A673 (cell line): ENCODE data around the gene NUCB1. TPM values are rescaled to one million over a fixed set of nuclear protein-coding genes. Genes with fewer than 3 reads are reported as not detected.

Source experiments
- BruUV-seq: library from RNA; stranded (reverse); fragments of 400-500 nt; replicated peaks from 2 replicates; lab custom pipeline; 2021; lab: Mats Ljungman, UMichigan
- CTCF ChIA-PET: fragments of 300-600 bp; sonication (Branson Sonifier 250); formaldehyde crosslinking; loops from one replicate; lab custom pipeline; 2022; ENCODE audit warnings: antibody characterized with exemption; lab: Charles Lee
- POLR2A ChIA-PET: fragments of 300-600 bp; sonication (Branson Sonifier 250); formaldehyde crosslinking; loops from one replicate; lab custom pipeline; 2022; ENCODE audit warnings: antibody characterized with exemption; ENCODE audit not compliant: low non-redundant PET; lab: Charles Lee
- DNase-seq: peaks from one replicate; pipeline ENCODE4 v3.0.0-alpha.2; 2015; ENCODE audit warnings: low spot score
- H3K27ac ChIP-seq: fragments of 200-600 bp; sonication (generic); 2 replicates; pipeline ENCODE4 v1.5.1; 2016; ENCODE audit warnings: mixed run types, low read depth, mild to moderate bottlenecking, mixed read lengths, antibody characterized with exemption, low read length; ENCODE audit not compliant: poor library complexity, severe bottlenecking
- H3K27me3 ChIP-seq: fragments of 200-600 bp; sonication (generic); replicated peaks from 2 replicates; pipeline ENCODE4 v1.6.1; 2017; ENCODE audit warnings: mixed run types, low read depth, mild to moderate bottlenecking, mixed read lengths, antibody characterized with exemption, low read length; ENCODE audit not compliant: insufficient read depth, poor library complexity
- H3K36me3 ChIP-seq: fragments of 200-600 bp; sonication (generic); 2 replicates; pipeline ENCODE4 v1.6.1; 2016; ENCODE audit warnings: mixed run types, mild to moderate bottlenecking, mixed read lengths, antibody characterized with exemption, low read length; ENCODE audit not compliant: insufficient read depth, poor library complexity, severe bottlenecking
- H3K4me1 ChIP-seq: fragments of 200-600 bp; sonication (generic); 2 replicates; pipeline ENCODE4 v1.6.1; 2017; ENCODE audit warnings: mixed run types, mild to moderate bottlenecking, mixed read lengths, antibody characterized with exemption, low read length; ENCODE audit not compliant: insufficient read depth, poor library complexity, severe bottlenecking
- H3K4me3 ChIP-seq: fragments of 200-600 bp; sonication (generic); 2 replicates; pipeline ENCODE4 v1.5.1; 2016; ENCODE audit warnings: low read depth, mixed run types, mild to moderate bottlenecking, mixed read lengths, low read length; ENCODE audit not compliant: poor library complexity, severe bottlenecking
- H3K9me3 ChIP-seq: fragments of 200-600 bp; sonication (generic); 2 replicates; pipeline ENCODE4 v1.6.1; 2016; ENCODE audit warnings: mixed run types, low read depth, mild to moderate bottlenecking, mixed read lengths, antibody characterized with exemption, low read length; ENCODE audit not compliant: poor library complexity, severe bottlenecking
- EZH2 ChIP-seq: fragments of 200-600 bp; sonication (generic); IDR thresholded peaks from 2 replicates; pipeline ENCODE4 v1.6.1; 2017; ENCODE audit warnings: borderline replicate concordance, low read depth, mild to moderate bottlenecking, mixed read lengths, antibody characterized with exemption, low read length; ENCODE audit not compliant: poor library complexity, severe bottlenecking
- intact Hi-C: fragments of 100-400 bp; cut with micrococcal nuclease; formaldehyde crosslinking; loops from one replicate; pipeline ENCODE4 v1.10.0; 2022; ENCODE audit not compliant: unreplicated experiment
- total RNA-seq: library from RNA; stranded (reverse); gene quantifications from 2 replicates; pipeline ENCODE4 v1.2.3, GENCODE V29; 2021
- TF ChIP-seq, protein P1 (sequence below): fragments of 300-800, 200-600 bp; sonication (generic); conservative IDR thresholded peaks from 2 replicates; pipeline ENCODE4 v1.5.1; 2017; ENCODE audit warnings: low read depth, mild to moderate bottlenecking, antibody characterized with exemption, low read length, moderate library complexity, mixed read lengths

The NUCB1 gene
- total RNA-seq, 1 experiment from 2014 or later, result 86.7 TPM

DNA sequence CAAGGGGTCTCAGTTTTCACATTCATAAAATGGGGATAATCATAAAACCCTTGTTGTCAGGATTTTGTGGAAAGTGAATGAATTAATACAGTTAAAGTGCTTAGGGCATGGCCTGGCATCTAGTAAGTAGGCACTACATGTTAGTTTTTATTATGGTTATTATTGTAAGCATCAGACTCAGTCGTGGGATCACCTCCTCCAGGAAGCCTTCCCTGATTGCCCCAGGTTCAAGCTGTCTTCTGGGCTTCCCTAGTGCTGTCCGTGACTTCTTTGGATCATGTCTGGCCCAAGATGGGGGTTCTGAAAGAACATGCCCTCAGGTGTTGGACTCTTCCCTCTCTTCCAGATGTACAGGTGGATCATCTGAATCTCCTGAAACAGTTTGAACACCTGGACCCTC is 10.7 kb downstream of the NUCB1 start:
- TF ChIP-seq EZH2, result no peak
- TF ChIP-seq, protein P1, sequence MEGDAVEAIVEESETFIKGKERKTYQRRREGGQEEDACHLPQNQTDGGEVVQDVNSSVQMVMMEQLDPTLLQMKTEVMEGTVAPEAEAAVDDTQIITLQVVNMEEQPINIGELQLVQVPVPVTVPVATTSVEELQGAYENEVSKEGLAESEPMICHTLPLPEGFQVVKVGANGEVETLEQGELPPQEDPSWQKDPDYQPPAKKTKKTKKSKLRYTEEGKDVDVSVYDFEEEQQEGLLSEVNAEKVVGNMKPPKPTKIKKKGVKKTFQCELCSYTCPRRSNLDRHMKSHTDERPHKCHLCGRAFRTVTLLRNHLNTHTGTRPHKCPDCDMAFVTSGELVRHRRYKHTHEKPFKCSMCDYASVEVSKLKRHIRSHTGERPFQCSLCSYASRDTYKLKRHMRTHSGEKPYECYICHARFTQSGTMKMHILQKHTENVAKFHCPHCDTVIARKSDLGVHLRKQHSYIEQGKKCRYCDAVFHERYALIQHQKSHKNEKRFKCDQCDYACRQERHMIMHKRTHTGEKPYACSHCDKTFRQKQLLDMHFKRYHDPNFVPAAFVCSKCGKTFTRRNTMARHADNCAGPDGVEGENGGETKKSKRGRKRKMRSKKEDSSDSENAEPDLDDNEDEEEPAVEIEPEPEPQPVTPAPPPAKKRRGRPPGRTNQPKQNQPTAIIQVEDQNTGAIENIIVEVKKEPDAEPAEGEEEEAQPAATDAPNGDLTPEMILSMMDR, result no peak
- H3K27ac ChIP-seq, result no peak overlapping the region
- no peaks in the 10 kb centered on the region for H3K27me3 ChIP-seq
- intact Hi-C loops, result no loop called here
- peaks cover 19% of the 10 kb centered on the region for H3K36me3 ChIP-seq
- H3K4me1 ChIP-seq, result no peaks in the 10 kb centered on the region
- DNase-seq, result no peak
- H3K4me3 ChIP-seq, result no peak overlapping the region
- POLR2A ChIA-PET, result no interaction called here
- no TSS peak for BruUV-seq
- CTCF ChIA-PET, result no interaction called here
- no peaks in the 10 kb centered on the region for H3K9me3 ChIP-seq

DNA sequence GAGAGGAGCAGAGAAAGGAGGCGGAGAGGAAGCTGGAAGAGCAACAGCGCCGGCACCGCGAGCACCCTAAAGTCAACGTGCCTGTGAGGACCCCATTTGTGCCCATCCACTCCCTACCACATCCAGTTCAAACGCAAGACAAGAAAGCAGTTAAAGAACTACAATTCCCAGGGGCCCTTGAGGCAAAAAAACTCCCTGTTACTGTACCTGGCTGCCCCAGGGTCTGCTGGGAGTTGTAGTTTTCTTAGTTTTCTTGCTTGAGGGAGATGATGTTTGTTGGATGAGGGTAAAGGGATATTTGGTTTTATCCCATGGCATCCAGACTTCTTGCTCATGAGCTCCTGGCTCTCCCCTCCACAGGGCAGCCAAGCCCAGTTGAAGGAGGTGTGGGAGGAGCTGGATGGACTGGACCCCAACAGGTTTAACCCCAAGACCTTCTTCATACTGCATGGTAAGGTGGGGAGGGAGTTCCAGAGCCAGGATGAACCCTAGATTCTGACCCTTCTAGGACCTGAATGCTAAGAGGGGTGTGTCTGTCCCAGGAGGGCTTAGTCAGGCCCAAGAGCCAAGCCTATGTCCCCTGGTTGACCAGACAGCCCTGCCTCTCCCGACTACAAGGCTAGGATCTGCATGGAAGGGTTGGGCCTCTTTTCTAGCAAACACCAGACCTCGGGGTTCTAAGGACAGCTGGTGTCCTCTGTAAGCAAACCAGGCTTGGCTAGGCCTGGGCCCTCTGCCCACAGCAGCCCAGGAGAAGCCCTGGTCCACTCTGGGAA is 13.2 kb downstream of the NUCB1 start:
- Histone ChIP-seq H3K27me3 (no peaks in the 10 kb centered on the region), H3K27ac (no peak overlapping the region), H3K9me3 (no peaks in the 10 kb centered on the region), H3K4me1 (no peaks in the 10 kb centered on the region), H3K36me3 (peaks cover 19% of the 10 kb centered on the region), H3K4me3 (no peak overlapping the region)
- DNase-seq, result peak; percentile 60
- no peak for TF ChIP-seq EZH2
- intact Hi-C loops, result no loop called here
- ChIA-PET POLR2A (no interaction called here), CTCF (no interaction called here)
- BruUV-seq, result no TSS peak

DNA sequence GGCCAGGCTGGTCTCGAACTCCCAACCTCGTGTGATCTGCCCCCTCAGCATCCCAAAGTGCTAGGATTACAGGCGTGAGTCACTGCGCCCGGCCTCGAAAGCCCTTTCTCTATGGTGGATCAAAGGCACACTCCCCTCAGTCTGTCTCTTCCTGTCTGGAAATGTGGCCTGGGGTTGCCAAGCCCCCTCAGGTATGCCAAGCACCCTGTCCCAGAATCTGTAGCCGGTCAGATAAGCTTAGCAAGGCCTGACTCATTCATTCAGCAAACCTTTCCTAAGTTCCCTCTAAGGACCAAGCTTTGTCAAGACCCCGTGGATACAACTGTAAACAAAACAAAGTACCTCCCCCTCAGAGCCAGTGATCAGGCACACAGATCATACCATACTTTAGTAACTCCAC is 14.1 kb downstream of the NUCB1 start:
- intact Hi-C loops, result no loop called here
- POLR2A ChIA-PET, result no interaction called here
- no TSS peak for BruUV-seq

More for the DNA sequence above, 14.1 kb downstream of the NUCB1 start:
- H3K9me3 ChIP-seq, result no peaks in the 10 kb centered on the region
- H3K36me3 ChIP-seq, result peaks cover 26% of the 10 kb centered on the region
- no peak for DNase-seq
- CTCF ChIA-PET, result no interaction called here
- no peak overlapping the region for H3K4me3 ChIP-seq
- H3K27ac ChIP-seq, result no peak overlapping the region
- no peaks in the 10 kb centered on the region for H3K27me3 ChIP-seq
- no peaks in the 10 kb centered on the region for H3K4me1 ChIP-seq
- no peak for TF ChIP-seq EZH2
- TF ChIP-seq, protein P1, result no peak
